MCF 10A (cell line): ENCODE data around the gene MAPK6. TPM values are rescaled to one million over a fixed set of nuclear protein-coding genes. Genes with fewer than 3 reads are reported as not detected.
"Not testable (repeated sequence)": the region's sequence is repeated elsewhere in the genome, so short reads cannot be mapped to it uniquely, and the experiment has no call there.

Source experiments
- BruUV-seq: library from RNA; stranded (reverse); fragments of 400-500 nt; replicated peaks from 2 replicates; lab custom pipeline; 2021; lab: Mats Ljungman, UMichigan
- CTCF ChIA-PET: fragments of 300-600 bp; sonication (Branson Sonifier 250); formaldehyde crosslinking; extraction: SDS; loops from one replicate; lab custom pipeline; 2021; ENCODE audit warnings: antibody characterized with exemption, inconsistent platforms; lab: Yijun Ruan, JAX
- POLR2A ChIA-PET: fragments of 300-600, 350-650 bp; sonication (Branson Sonifier 250); formaldehyde crosslinking; extraction: SDS; loops from one replicate; lab custom pipeline; 2020; ENCODE audit warnings: antibody characterized with exemption, inconsistent platforms; lab: Yijun Ruan, JAX
- DNase-seq: peaks from one replicate; pipeline ENCODE4 v3.0.0-alpha.2; 2018; ENCODE audit not compliant: unreplicated experiment
- H3K27ac Mint-ChIP-seq: one replicate; pipeline ENCODE4 v1.8.0; 2022; ENCODE audit warnings: mild to moderate bottlenecking, low read depth, mixed read lengths; ENCODE audit not compliant: unreplicated experiment
- H3K27me3 Mint-ChIP-seq: one replicate; pipeline ENCODE4 v1.8.0; 2022; ENCODE audit warnings: mixed read lengths; ENCODE audit not compliant: insufficient read depth, unreplicated experiment
- H3K36me3 Mint-ChIP-seq: one replicate; pipeline ENCODE4 v1.8.0; 2022; ENCODE audit warnings: mild to moderate bottlenecking, moderate library complexity, mixed read lengths; ENCODE audit not compliant: insufficient read depth, unreplicated experiment
- H3K4me1 Mint-ChIP-seq: one replicate; pipeline ENCODE4 v1.8.0; 2022; ENCODE audit warnings: mixed read lengths; ENCODE audit not compliant: insufficient read depth, unreplicated experiment
- H3K4me3 Mint-ChIP-seq: one replicate; pipeline ENCODE4 v1.8.0; 2022; ENCODE audit warnings: mild to moderate bottlenecking, moderate library complexity, mixed read lengths; ENCODE audit not compliant: unreplicated experiment
- H3K9me3 Mint-ChIP-seq: one replicate; pipeline ENCODE4 v1.8.0; 2022; ENCODE audit warnings: mixed read lengths; ENCODE audit not compliant: unreplicated experiment
- intact Hi-C: fragments of 100-400 bp; cut with micrococcal nuclease; formaldehyde crosslinking; loops from 2 replicates; pipeline ENCODE4 v1.14.1; 2022
- total RNA-seq: library from RNA; stranded (reverse); gene quantifications from 2 replicates; pipeline ENCODE4 v1.2.3, GENCODE V29; 2022
- TF ChIP-seq, protein P1 (sequence below): fragments of 200-600 bp; IDR thresholded peaks from one replicate; pipeline ENCODE4 v1.8.0; 2022; ENCODE audit warnings: antibody characterized with exemption, mild to moderate bottlenecking; ENCODE audit not compliant: unreplicated experiment

MAPK6 gene
- total RNA-seq, 1 experiment from 2014 or later: 106 TPM

DNA sequence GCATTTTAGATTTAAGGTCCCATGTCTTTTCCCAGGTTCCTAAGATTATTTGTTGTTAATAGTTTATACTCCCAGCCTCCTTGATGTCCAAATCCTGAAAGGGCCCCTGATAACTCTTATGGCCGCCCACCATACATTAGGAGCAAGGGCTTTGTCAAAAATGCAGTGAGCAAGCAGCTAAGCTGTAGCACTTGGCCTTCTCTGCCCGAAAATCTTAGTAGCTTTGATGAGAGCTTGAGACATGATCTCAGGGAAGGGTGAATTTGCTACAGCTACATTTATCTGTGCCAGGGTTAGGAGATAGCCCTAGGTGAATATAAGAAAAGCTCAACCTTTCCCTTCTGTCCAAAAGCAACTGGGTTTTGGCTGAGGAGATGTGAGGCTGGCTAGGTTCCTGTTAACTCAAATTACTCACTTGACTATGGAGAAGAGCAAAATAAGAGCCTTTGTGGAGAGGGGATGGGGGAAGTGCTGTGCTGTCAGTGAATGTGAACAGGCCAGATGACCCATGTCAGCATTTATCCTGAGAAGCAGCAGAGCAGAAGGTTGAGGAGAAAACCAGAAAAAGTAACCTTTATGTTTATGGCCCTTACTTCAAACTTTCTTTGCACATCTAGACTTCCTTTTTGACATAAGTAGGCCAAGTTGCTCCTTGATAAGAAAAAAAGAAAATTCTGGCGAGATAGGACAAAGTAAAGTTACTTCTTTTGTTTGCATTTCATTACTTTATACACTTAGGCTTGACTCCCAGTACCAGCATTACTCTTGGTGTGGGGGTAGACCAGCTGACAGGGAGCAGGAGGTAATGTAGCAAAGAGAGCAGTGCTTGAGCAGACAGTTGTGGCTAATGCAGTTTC lies 21.1 kb downstream of the MAPK6 start:
- CTCF ChIA-PET: interaction anchor here (0.6 to 1.9 kb wide), 2 partner anchors 40 to 284 kb away, joined by 3 to 6 read pairs; no protein-coding TSS in a partner anchor
- H3K4me1 Mint-ChIP-seq: peaks cover 41% of the 10 kb centered on the region
- TF ChIP-seq, protein P1, sequence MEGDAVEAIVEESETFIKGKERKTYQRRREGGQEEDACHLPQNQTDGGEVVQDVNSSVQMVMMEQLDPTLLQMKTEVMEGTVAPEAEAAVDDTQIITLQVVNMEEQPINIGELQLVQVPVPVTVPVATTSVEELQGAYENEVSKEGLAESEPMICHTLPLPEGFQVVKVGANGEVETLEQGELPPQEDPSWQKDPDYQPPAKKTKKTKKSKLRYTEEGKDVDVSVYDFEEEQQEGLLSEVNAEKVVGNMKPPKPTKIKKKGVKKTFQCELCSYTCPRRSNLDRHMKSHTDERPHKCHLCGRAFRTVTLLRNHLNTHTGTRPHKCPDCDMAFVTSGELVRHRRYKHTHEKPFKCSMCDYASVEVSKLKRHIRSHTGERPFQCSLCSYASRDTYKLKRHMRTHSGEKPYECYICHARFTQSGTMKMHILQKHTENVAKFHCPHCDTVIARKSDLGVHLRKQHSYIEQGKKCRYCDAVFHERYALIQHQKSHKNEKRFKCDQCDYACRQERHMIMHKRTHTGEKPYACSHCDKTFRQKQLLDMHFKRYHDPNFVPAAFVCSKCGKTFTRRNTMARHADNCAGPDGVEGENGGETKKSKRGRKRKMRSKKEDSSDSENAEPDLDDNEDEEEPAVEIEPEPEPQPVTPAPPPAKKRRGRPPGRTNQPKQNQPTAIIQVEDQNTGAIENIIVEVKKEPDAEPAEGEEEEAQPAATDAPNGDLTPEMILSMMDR: no peak
- BruUV-seq: no TSS peak
- no peaks in the 10 kb centered on the region for H3K27me3 Mint-ChIP-seq
- no peaks in the 10 kb centered on the region for H3K9me3 Mint-ChIP-seq
- POLR2A ChIA-PET: interaction anchor here (0.6 to 4.5 kb wide), 11 partner anchors 9 to 197 kb away, joined by 3 to 36 read pairs (median 5); partner anchors contain the start of gene LEO1
- peak overlapping the region; percentile 77 for H3K27ac Mint-ChIP-seq
- intact Hi-C loops: no loop called here
- peaks cover 44% of the 10 kb centered on the region for H3K36me3 Mint-ChIP-seq
- DNase-seq: no peak
- no peak overlapping the region for H3K4me3 Mint-ChIP-seq

DNA sequence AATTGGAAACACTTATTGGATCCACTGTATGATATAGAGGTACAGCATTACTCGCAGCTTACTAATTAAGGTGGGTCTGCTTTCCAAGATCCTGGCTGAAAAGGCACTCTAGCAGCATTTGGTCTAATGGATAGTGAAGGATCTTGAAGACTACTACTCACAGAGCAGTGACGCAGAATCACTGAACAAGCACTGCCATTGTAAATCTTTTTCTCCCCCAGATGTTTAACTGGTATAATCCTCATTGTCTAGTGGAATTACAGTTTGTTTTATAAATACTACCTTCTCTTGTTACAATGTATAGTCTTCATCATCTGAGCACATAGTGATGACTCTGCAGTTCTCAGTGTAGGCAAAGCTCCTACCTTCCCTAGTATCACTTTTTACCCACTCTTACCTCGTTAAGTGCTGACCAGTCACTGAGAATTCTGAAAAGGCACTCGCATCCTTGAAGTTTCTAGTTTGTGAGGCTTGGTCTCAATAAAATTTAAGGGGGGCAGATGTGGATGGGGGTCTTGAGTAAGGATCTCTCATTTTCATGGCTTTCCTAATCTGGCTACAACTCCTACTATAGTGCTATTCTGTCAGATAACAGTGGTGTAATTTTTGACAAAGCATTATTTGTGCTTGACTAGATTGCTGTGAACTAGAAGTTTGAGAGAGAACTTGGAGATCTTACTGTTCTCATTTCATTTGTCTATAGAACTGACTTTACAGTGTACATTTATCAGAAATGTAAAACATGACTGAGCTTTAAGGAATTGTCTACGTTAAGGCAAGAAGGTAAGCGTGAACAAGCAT lies 23.2 kb downstream of the MAPK6 start:
- TF ChIP-seq, protein P1: no peak
- H3K27ac Mint-ChIP-seq: peak overlapping the region; percentile 7
- H3K27me3 Mint-ChIP-seq: no peaks in the 10 kb centered on the region
- ChIA-PET CTCF (interaction anchor here (1.4 to 1.9 kb wide), 2 partner anchors 27 to 38 kb away, joined by 3 to 6 read pairs; no protein-coding TSS in a partner anchor), POLR2A (interaction anchor here (0.6 to 4.5 kb wide), 7 partner anchors 10 to 160 kb away, joined by 3 to 36 read pairs (median 5); no protein-coding TSS in a partner anchor)
- no peak overlapping the region for H3K4me3 Mint-ChIP-seq
- no TSS peak for BruUV-seq
- no peaks in the 10 kb centered on the region for H3K9me3 Mint-ChIP-seq
- no peak for DNase-seq
- intact Hi-C loops: no loop called here
- peaks cover 41% of the 10 kb centered on the region for H3K4me1 Mint-ChIP-seq
- H3K36me3 Mint-ChIP-seq: peaks cover 47% of the 10 kb centered on the region

DNA sequence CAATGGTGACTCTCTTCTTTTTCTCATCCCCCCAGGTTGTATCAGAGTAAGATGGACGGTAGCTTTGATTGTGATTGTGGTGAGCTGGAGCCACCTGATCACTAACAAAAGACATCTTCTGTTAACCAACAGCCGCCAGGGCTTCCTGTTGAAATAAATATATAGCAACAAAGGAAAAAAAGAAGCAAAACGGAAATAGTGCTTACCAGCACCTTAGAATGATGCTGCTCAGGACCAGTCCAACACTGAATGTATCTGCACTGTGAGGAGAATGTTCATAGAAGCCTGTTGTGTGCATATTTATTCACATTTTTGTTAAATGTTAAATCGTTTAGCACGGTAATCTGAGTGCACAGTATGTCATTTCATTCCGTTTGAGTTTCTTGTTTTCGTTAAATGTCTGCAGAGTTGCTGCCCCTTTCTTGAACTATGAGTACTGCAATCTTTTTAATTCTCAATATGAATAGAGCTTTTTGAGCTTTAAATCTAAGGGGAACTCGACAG lies 26.8 kb downstream of the MAPK6 start:
- Mint-ChIP-seq H3K36me3 (peaks cover 66% of the 10 kb centered on the region), H3K4me1 (peaks cover 26% of the 10 kb centered on the region)
- H3K27me3 Mint-ChIP-seq, H3K4me3 Mint-ChIP-seq, H3K27ac Mint-ChIP-seq, intact Hi-C loops, BruUV-seq, H3K9me3 Mint-ChIP-seq, DNase-seq: not testable (repeated sequence)
- CTCF ChIA-PET: interaction anchor here (0.6 to 1.6 kb wide), 4 partner anchors 9 to 50 kb away, joined by 3 to 4 read pairs (median 3); no protein-coding TSS in a partner anchor
- POLR2A ChIA-PET: interaction anchor here (0.6 to 3.6 kb wide), 10 partner anchors 9 to 74 kb away, joined by 3 to 20 read pairs (median 5); partner anchors contain the start of gene LEO1

DNA sequence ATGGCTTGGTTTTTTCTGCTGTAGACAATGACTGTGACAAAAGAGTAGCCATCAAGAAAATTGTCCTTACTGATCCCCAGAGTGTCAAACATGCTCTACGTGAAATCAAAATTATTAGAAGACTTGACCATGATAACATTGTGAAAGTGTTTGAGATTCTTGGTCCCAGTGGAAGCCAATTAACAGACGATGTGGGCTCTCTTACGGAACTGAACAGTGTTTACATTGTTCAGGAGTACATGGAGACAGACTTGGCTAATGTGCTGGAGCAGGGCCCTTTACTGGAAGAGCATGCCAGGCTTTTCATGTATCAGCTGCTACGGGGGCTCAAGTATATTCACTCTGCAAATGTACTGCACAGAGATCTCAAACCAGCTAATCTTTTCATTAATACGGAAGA lies 27.5 kb downstream of the MAPK6 start:
- intact Hi-C loops, H3K27ac Mint-ChIP-seq, H3K27me3 Mint-ChIP-seq, H3K4me3 Mint-ChIP-seq, DNase-seq, H3K9me3 Mint-ChIP-seq: not testable (repeated sequence)
- BruUV-seq: TSS peak; percentile 62
- Mint-ChIP-seq H3K36me3 (peaks cover 67% of the 10 kb centered on the region), H3K4me1 (peaks cover 19% of the 10 kb centered on the region)
- ChIA-PET POLR2A (interaction anchor here (0.6 to 3.6 kb wide), 7 partner anchors 10 to 65 kb away, joined by 4 to 20 read pairs (median 9); no protein-coding TSS in a partner anchor), CTCF (interaction anchor here (1.0 to 1.6 kb wide), 3 partner anchors 10 to 51 kb away, joined by 3 to 4 read pairs (median 3); no protein-coding TSS in a partner anchor)
